Thymus (tissue), 14 donors: ENCODE measurements around the gene REG3G. TPM values are rescaled to one million over a fixed set of nuclear protein-coding genes. Genes with fewer than 3 reads are reported as not detected.

Experiments used
- DNase-seq, 9 donors: peaks; one replicate each; pipeline ENCODE4 v3.0.0-alpha.2; 2013; ENCODE audit warnings: low spot score in 9 of 9, low read depth in 6 of 9, missing footprints in 1 of 9
- H3K27ac ChIP-seq, 2 donors: one replicate each; pipeline ENCODE4 v1.5.1; 2013; ENCODE audit warnings: control low read depth in 1 of 2, low read depth in 1 of 2, low read length in 1 of 2, mild to moderate bottlenecking in 1 of 2, moderate library complexity in 1 of 2
- H3K27me3 ChIP-seq, 2 donors: one replicate each; pipeline ENCODE4 v1.5.1; 2013; ENCODE audit warnings: low read length in 1 of 2; ENCODE audit not compliant: control insufficient read depth in 2 of 2, insufficient read depth in 1 of 2
- H3K36me3 ChIP-seq, 2 donors: one replicate each; pipeline ENCODE4 v1.5.1; 2013; ENCODE audit warnings: low read length in 1 of 2, mild to moderate bottlenecking in 1 of 2, moderate library complexity in 1 of 2; ENCODE audit not compliant: control insufficient read depth in 2 of 2, insufficient read depth in 2 of 2
- H3K4me1 ChIP-seq, 2 donors: one replicate each; pipeline ENCODE4 v1.5.1; 2013; ENCODE audit warnings: low read length in 2 of 2; ENCODE audit not compliant: control insufficient read depth in 2 of 2, insufficient read depth in 2 of 2
- H3K4me3 ChIP-seq, 2 donors: one replicate each; pipeline ENCODE4 v1.5.1; 2013; ENCODE audit warnings: low read length in 2 of 2, control low read depth in 1 of 2, mild to moderate bottlenecking in 1 of 2
- H3K9me3 ChIP-seq, 2 donors: one replicate each; pipeline ENCODE4 v1.5.1; 2013; ENCODE audit warnings: low read length in 1 of 2, mild to moderate bottlenecking in 1 of 2; ENCODE audit not compliant: control insufficient read depth in 2 of 2, insufficient read depth in 1 of 2
- WGBS: extraction: QIAGEN DNeasy Blood & Tissue Kit; methylation state at CpG from one replicate; pipeline ENCODE4 v1.1.7; 2013; 5-methylcytosine and 5-hydroxymethylcytosine counted together
- long read RNA-seq, 10 donors: transcript quantifications; one replicate each; lab custom pipeline, GENCODE V29; 2026
- polyA plus RNA-seq: library from polyadenylated mRNA; stranded (reverse); fragments of 200-250 nt; gene quantifications from one replicate; pipeline ENCODE4 v1.2.3, GENCODE V29; 2013
- total RNA-seq: library from RNA; stranded (reverse); fragments of 120-200 nt; gene quantifications from one replicate; pipeline ENCODE4 v1.2.4, GENCODE V29; 2013
- donor health status: healthy.

The REG3G gene
- 0.09 TPM for total RNA-seq
- 0.73 TPM for polyA plus RNA-seq
- long read RNA-seq, donor 1, result 0 reads
- long read RNA-seq, donor 2, result 0 reads
- long read RNA-seq, donor 3, result 0 reads
- long read RNA-seq, donor 4, result 0 reads
- long read RNA-seq, donor 5, result 0 reads
- long read RNA-seq, donor 6, result 0 reads
- long read RNA-seq, donor 7, result 0 reads
- long read RNA-seq, donor 8, result 0 reads
- long read RNA-seq, donor 9, result 0 reads
- long read RNA-seq, donor 10, result 0 reads

- no peaks in the 10 kb centered on the region for H3K4me1 ChIP-seq
- no peak within 1 kb of the TSS for H3K27ac ChIP-seq
- no peaks in the 10 kb centered on the region for H3K27me3 ChIP-seq
- H3K9me3 ChIP-seq, result no peaks in the 10 kb centered on the region
- no peaks in the 10 kb centered on the region for H3K36me3 ChIP-seq
- 93% methylated on average over 3 of the region's 3 CpGs for WGBS
- no peak for DNase-seq
- H3K4me3 ChIP-seq, result no peak within 1 kb of the TSS
Observed at GRCh38 chr2:79025421-79025820, at the start of gene REG3G. REG3G (plus strand) TSS chr2:79025702; CDS start chr2:79026094, 392 bp downstream.

GRCh38 chr2:78977661-78978145 lies 47.8 kb upstream of the REG3G start:
- peak in 1 of 9 donors; percentile 7 for DNase-seq
- WGBS, result 24% methylated on average over 4 of the region's 4 CpGs
- no peak overlapping the region for H3K27ac ChIP-seq
- H3K36me3 ChIP-seq, result no peaks in the 10 kb centered on the region
- no peaks in the 10 kb centered on the region for H3K27me3 ChIP-seq
- H3K4me3 ChIP-seq, result no peak overlapping the region
- no peaks in the 10 kb centered on the region for H3K9me3 ChIP-seq
- H3K4me1 ChIP-seq, result no peaks in the 10 kb centered on the region

DNA sequence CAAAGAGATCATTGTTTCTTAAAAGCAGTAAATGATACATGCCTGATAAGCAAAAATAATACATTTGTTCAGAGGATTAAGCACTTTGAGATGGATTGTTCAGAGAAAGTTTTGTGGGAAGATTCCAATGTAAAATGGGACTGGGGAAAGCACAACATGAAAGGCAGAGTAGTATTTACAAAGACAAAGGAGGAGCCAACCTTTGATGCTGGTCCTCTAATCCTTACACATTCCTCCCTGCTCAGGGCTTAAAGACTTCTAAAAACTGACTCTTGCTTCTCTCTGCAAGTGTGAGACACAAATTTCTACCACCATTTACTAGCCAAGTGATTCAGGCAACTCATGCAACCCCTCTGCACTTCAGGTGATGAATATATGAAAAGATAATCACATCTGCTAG lies 47.2 kb upstream of the REG3G start:
- Histone ChIP-seq H3K36me3 (no peaks in the 10 kb centered on the region), H3K9me3 (no peaks in the 10 kb centered on the region), H3K27me3 (no peaks in the 10 kb centered on the region), H3K27ac (no peak overlapping the region), H3K4me1 (no peaks in the 10 kb centered on the region), H3K4me3 (no peak overlapping the region)
- DNase-seq, result no peak

GRCh38 chr2:78979380-78980151 lies 45.9 kb upstream of the REG3G start:
- Histone ChIP-seq H3K4me3 (no peak overlapping the region), H3K27me3 (no peaks in the 10 kb centered on the region), H3K9me3 (no peaks in the 10 kb centered on the region), H3K4me1 (no peaks in the 10 kb centered on the region), H3K27ac (no peak overlapping the region), H3K36me3 (no peaks in the 10 kb centered on the region)
- 55% methylated on average over 9 of the region's 9 CpGs for WGBS
- peak in 3 of 9 donors; percentile 14 to 28 (median 25) for DNase-seq

- Histone ChIP-seq H3K9me3 (no peaks in the 10 kb centered on the region), H3K4me3 (no peak overlapping the region), H3K27ac (no peak overlapping the region), H3K36me3 (no peaks in the 10 kb centered on the region), H3K27me3 (no peaks in the 10 kb centered on the region), H3K4me1 (no peaks in the 10 kb centered on the region)
- DNase-seq, result no peak
- 94% methylated on average over 1 of the region's 1 CpG for WGBS
Observed at GRCh38 chr2:78980152-78980465, 45.4 kb upstream of the REG3G start.

- 61% methylated on average over 4 of the region's 4 CpGs for WGBS
- H3K27ac ChIP-seq, result no peak overlapping the region
- H3K4me1 ChIP-seq, result no peaks in the 10 kb centered on the region
- no peak for DNase-seq
- no peak overlapping the region for H3K4me3 ChIP-seq
- H3K9me3 ChIP-seq, result no peaks in the 10 kb centered on the region
- H3K36me3 ChIP-seq, result no peaks in the 10 kb centered on the region
- no peaks in the 10 kb centered on the region for H3K27me3 ChIP-seq
Observed at GRCh38 chr2:78980871-78981270, 44.6 kb upstream of the REG3G start.

- Histone ChIP-seq H3K36me3 (no peaks in the 10 kb centered on the region), H3K4me1 (no peaks in the 10 kb centered on the region)
Observed at GRCh38 chr2:78982638-78983330, 42.7 kb upstream of the REG3G start.

GRCh38 chr2:78984386-78984785 lies 41.1 kb upstream of the REG3G start:
- H3K4me3 ChIP-seq, result no peak overlapping the region
- no peaks in the 10 kb centered on the region for H3K9me3 ChIP-seq
- no peak for DNase-seq
- H3K27me3 ChIP-seq, result no peaks in the 10 kb centered on the region
- H3K27ac ChIP-seq, result no peak overlapping the region
- no peaks in the 10 kb centered on the region for H3K36me3 ChIP-seq
- H3K4me1 ChIP-seq, result no peaks in the 10 kb centered on the region
- WGBS, result 86% methylated on average over 7 of the region's 7 CpGs

More at GRCh38 chr2:78982638-78983330, 42.7 kb upstream of the REG3G start:
- Histone ChIP-seq H3K4me3 (no peak overlapping the region), H3K27ac (no peak overlapping the region), H3K9me3 (no peaks in the 10 kb centered on the region), H3K27me3 (no peaks in the 10 kb centered on the region)
- DNase-seq, result no peak
- 40% methylated on average over 4 of the region's 4 CpGs for whole genome bisulfite sequencing

DNA sequence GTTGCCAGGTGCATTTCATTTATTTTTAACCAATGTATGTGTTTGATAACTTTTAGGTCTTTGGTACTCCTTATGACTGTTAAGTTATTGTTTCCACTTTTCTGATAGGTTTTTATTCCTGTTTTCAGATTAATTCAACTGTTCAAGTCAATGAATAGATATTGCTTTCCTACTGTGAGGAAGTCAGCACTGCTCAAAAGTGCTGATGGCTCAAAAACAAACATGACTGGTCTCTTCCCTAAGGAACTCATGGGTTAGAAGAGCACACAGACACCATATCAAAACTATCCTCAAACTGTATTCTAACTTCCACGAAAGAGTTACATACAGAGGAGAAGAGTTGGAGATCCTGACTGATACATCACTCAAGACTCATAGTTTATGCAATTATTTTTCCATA lies 39.9 kb upstream of the REG3G start:
- Histone ChIP-seq H3K27me3 (no peaks in the 10 kb centered on the region), H3K4me1 (no peaks in the 10 kb centered on the region), H3K36me3 (no peaks in the 10 kb centered on the region), H3K27ac (no peak overlapping the region), H3K9me3 (no peaks in the 10 kb centered on the region), H3K4me3 (no peak overlapping the region)
- DNase-seq, result no peak
- WGBS, result 83% methylated on average over 1 of the region's 1 CpG
